ENCODE data around the gene TMEM94.

- TF ChIP-seq CTCF (IDR thresholded peaks at IDR 0.05) = no peak
- no peak for TF ChIP-seq EP300 (IDR thresholded peaks at IDR 0.05)
These were observed 49.2 kb downstream of the TMEM94 start for GRCh38 chr17:75505640-75506039.

All from gastroesophageal sphincter (tissue), 3 donors.